Liver (tissue), 9 donors: Measurements from ENCODE around the gene HNRNPM. TPM values are rescaled to one million over a fixed set of nuclear protein-coding genes. Genes with fewer than 3 reads are reported as not detected.

ENCODE experiments used
- DNase-seq: peaks from one replicate; pipeline ENCODE4 v3.0.0-alpha.2; 2017; ENCODE audit warnings: low spot score
- H3K27ac ChIP-seq, 2 donors: one replicate each; pipeline ENCODE4 v1.7.0; 2013; ENCODE audit warnings: inconsistent platforms in 2 of 2, low read length in 2 of 2, control low read depth in 1 of 2, low read depth in 1 of 2, mild to moderate bottlenecking in 1 of 2
- H3K27me3 ChIP-seq, 4 donors: one replicate each; pipeline versions ENCODE4 v1.6.1 to v1.7.0; 2013; ENCODE audit warnings: low read length in 3 of 4, inconsistent platforms in 1 of 4, mild to moderate bottlenecking in 1 of 4, moderate library complexity in 1 of 4; ENCODE audit not compliant: control insufficient read depth in 4 of 4, insufficient read depth in 4 of 4
- H3K36me3 ChIP-seq, 4 donors: one replicate each; pipeline versions ENCODE4 v1.6.1 to v1.7.0; 2013; ENCODE audit warnings: low read length in 3 of 4, mild to moderate bottlenecking in 3 of 4, low read depth in 1 of 4, moderate library complexity in 1 of 4; ENCODE audit not compliant: control insufficient read depth in 4 of 4, insufficient read depth in 3 of 4
- H3K4me1 ChIP-seq, 4 donors: one replicate each; pipeline versions ENCODE4 v1.6.1 to v1.7.0; 2013; ENCODE audit warnings: low read length in 3 of 4, mild to moderate bottlenecking in 3 of 4, moderate library complexity in 1 of 4; ENCODE audit not compliant: control insufficient read depth in 4 of 4, insufficient read depth in 4 of 4
- H3K4me3 ChIP-seq, 3 donors: one replicate each; pipeline versions ENCODE4 v1.6.1 to v1.7.0; 2013; ENCODE audit warnings: low read length in 3 of 3, control low read depth in 1 of 3, low read depth in 1 of 3, mild to moderate bottlenecking in 1 of 3
- H3K9ac ChIP-seq, 2 donors: one replicate each; pipeline ENCODE4 v1.7.0; 2013; ENCODE audit warnings: low read length in 2 of 2, mild to moderate bottlenecking in 2 of 2, moderate library complexity in 2 of 2, control low read depth in 1 of 2, low read depth in 1 of 2
- H3K9me3 ChIP-seq, 4 donors: one replicate each; pipeline versions ENCODE4 v1.6.1 to v1.7.0; 2013; ENCODE audit warnings: low read length in 3 of 4; ENCODE audit not compliant: control insufficient read depth in 4 of 4
- EGR1 ChIP-seq, 2 donors: IDR thresholded peaks; 2 replicates each; pipeline ENCODE4 v1.6.1; 2016 to 2018; ENCODE audit warnings: antibody characterized with exemption in 2 of 2, low read depth in 2 of 2
- FOXA1 ChIP-seq: IDR thresholded peaks from 2 replicates; pipeline ENCODE4 v1.6.1; 2016; ENCODE audit warnings: antibody characterized with exemption
- FOXA2 ChIP-seq: IDR thresholded peaks from 2 replicates; pipeline ENCODE4 v1.6.1; 2016; ENCODE audit warnings: antibody characterized with exemption
- GABPA ChIP-seq, 2 donors: IDR thresholded peaks in 1 of 2; conservative IDR thresholded peaks in 1 of 2; 2 replicates each; pipeline ENCODE4 v1.6.1; 2016; ENCODE audit warnings: antibody characterized with exemption in 2 of 2, mild to moderate bottlenecking in 1 of 2, moderate library complexity in 1 of 2
- HNF4A ChIP-seq, 2 donors: conservative IDR thresholded peaks; 2 replicates each; pipeline ENCODE4 v1.6.1; 2016; ENCODE audit warnings: antibody characterized with exemption in 2 of 2, mild to moderate bottlenecking in 2 of 2
- HNF4G ChIP-seq: IDR thresholded peaks from 2 replicates; pipeline ENCODE4 v1.6.1; 2016; ENCODE audit warnings: antibody characterized with exemption
- JUND ChIP-seq, 2 donors: IDR thresholded peaks; 2 replicates each; pipeline ENCODE4 v1.6.1; 2016; ENCODE audit warnings: antibody characterized with exemption in 2 of 2
- NR2F2 ChIP-seq: IDR thresholded peaks from 2 replicates; pipeline ENCODE4 v1.6.1; 2016; ENCODE audit warnings: antibody characterized with exemption
- RAD21 ChIP-seq, 2 donors: IDR thresholded peaks; 2 replicates each; pipeline ENCODE4 v1.6.1; 2016; ENCODE audit warnings: antibody characterized with exemption in 2 of 2, mild to moderate bottlenecking in 2 of 2
- REST ChIP-seq: IDR thresholded peaks from 2 replicates; pipeline ENCODE4 v1.6.1; 2016; ENCODE audit warnings: antibody characterized with exemption, mild to moderate bottlenecking
- RXRA ChIP-seq, 2 donors: IDR thresholded peaks; 2 replicates each; pipeline ENCODE4 v1.6.1; 2017 to 2018; ENCODE audit warnings: antibody characterized with exemption in 2 of 2, mild to moderate bottlenecking in 1 of 2
- SP1 ChIP-seq: IDR thresholded peaks from 2 replicates; pipeline ENCODE4 v1.6.1; 2018; ENCODE audit warnings: antibody characterized with exemption, mild to moderate bottlenecking
- TAF1 ChIP-seq: conservative IDR thresholded peaks from 2 replicates; pipeline ENCODE4 v1.6.1; 2016; ENCODE audit warnings: antibody characterized with exemption, mild to moderate bottlenecking
- YY1 ChIP-seq: IDR thresholded peaks from 2 replicates; pipeline ENCODE4 v1.6.1; 2016; ENCODE audit warnings: antibody characterized with exemption, mild to moderate bottlenecking
- WGBS: extraction: QIAGEN DNeasy Blood & Tissue Kit; methylation state at CpG from one replicate; pipeline ENCODE4 v1.1.7; 2013; 5-methylcytosine and 5-hydroxymethylcytosine counted together
- polyA plus RNA-seq, 2 donors: library from polyadenylated mRNA; stranded (reverse) in 1 of 2; unstranded in 1 of 2; fragments of 200-250 nt in 1 of 2; fragments of >200 nt in 1 of 2; fragmentation: Nextera tagmentation in 1 of 2; extraction: Ambion mirVana in 1 of 2; gene quantifications; one replicate each; pipeline versions ENCODE4 v1.2.1 to v1.2.3, GENCODE V29; 2013 to 2015
- total RNA-seq, 2 donors: library from RNA; depleted of rRNA; stranded (reverse); fragments of >200 nt; gene quantifications; one replicate each; pipeline ENCODE4 v1.2.3, GENCODE V29; 2014
- TF ChIP-seq, protein P1 (sequence below): IDR thresholded peaks from 2 replicates; pipeline ENCODE4 v1.6.1; 2016; ENCODE audit warnings: antibody characterized with exemption
- TF ChIP-seq, protein P2 (sequence below): IDR thresholded peaks from 2 replicates; pipeline ENCODE4 v1.6.1; 2016; ENCODE audit warnings: antibody characterized with exemption
- donor health status: healthy.
- donor health status: healthy.
- donor health status: healthy.
- donor health status: healthy.
- donor health status: healthy.

HNRNPM gene
- total and polyA plus RNA-seq, 4 donors = 39.4 to 86.9 (median 70.7) TPM

- TF ChIP-seq YY1 = no peak
- no peak for TF ChIP-seq HNF4A (conservative IDR thresholded peaks at IDR 0.05)
- no peak for TF ChIP-seq RXRA (IDR thresholded peaks at IDR 0.05)
- no peak overlapping the region for H3K4me3 ChIP-seq
- H3K9me3 ChIP-seq = no peaks in the 10 kb centered on the region
- WGBS = 74% methylated on average over 1 of the region's 1 CpG
- no peak overlapping the region for H3K27ac ChIP-seq
- no peak overlapping the region for H3K9ac ChIP-seq
- no peak for DNase-seq
- no peaks in the 10 kb centered on the region for H3K27me3 ChIP-seq
- peaks cover 23 to 64% (median 54%) of the 10 kb centered on the region in 4 donors for H3K4me1 ChIP-seq
- peaks cover 2 to 24% (median 12%) of the 10 kb centered on the region in 4 donors for H3K36me3 ChIP-seq
Observed at GRCh38 chr19:8454218-8454617, 9.4 kb downstream of the HNRNPM start.

- Histone ChIP-seq H3K4me1 (peaks cover 27 to 67% (median 58%) of the 10 kb centered on the region in 4 donors), H3K27me3 (no peaks in the 10 kb centered on the region), H3K36me3 (peaks cover 2 to 24% (median 12%) of the 10 kb centered on the region in 4 donors), H3K4me3 (no peak overlapping the region), H3K9ac (no peak overlapping the region), H3K9me3 (no peaks in the 10 kb centered on the region), H3K27ac (no peak overlapping the region)
- WGBS = 88% methylated on average over 5 of the region's 5 CpGs
- TF ChIP-seq REST = no peak
- DNase-seq = no peak
Observed at GRCh38 chr19:8455018-8455417, 10.2 kb downstream of the HNRNPM start.

DNA sequence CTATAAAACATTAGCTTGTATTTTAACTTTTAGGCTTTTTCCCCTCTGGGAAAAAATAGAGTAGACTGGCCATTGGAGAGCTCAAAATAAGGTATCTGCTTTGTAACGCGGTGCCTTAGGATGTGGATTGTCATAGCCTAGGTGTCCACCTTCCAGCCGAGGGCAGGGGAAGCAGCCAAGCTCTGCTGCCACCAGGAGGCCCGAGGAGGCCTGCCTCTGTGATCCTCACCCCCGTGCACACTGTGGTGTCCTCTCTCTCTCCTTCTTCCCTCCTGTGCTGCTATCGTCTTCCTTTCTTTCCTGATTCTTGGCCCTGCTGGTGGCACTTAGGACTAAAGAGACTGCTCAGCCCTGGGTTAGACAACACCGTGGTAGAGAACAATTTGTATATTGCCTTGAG is 11.3 kb downstream of the HNRNPM start:
- Histone ChIP-seq H3K27ac (no peak overlapping the region), H3K36me3 (peaks cover 1 to 27% (median 12%) of the 10 kb centered on the region in 4 donors), H3K27me3 (no peaks in the 10 kb centered on the region), H3K4me3 (no peak overlapping the region), H3K9ac (no peak overlapping the region), H3K4me1 (peaks cover 29 to 67% (median 58%) of the 10 kb centered on the region in 4 donors), H3K9me3 (no peaks in the 10 kb centered on the region)
- DNase-seq = no peak
- TF ChIP-seq TAF1 (no peak), HNF4G (no peak), NR2F2 (no peak), RAD21 (IDR thresholded peaks at IDR 0.05) (peak; percentile 11 to 40)
- TF ChIP-seq, protein P1, sequence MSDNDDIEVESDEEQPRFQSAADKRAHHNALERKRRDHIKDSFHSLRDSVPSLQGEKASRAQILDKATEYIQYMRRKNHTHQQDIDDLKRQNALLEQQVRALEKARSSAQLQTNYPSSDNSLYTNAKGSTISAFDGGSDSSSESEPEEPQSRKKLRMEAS = no peak
- TF ChIP-seq, protein P2, sequence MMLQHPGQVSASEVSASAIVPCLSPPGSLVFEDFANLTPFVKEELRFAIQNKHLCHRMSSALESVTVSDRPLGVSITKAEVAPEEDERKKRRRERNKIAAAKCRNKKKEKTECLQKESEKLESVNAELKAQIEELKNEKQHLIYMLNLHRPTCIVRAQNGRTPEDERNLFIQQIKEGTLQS = no peak
- WGBS = 79% methylated on average over 7 of the region's 7 CpGs

DNA sequence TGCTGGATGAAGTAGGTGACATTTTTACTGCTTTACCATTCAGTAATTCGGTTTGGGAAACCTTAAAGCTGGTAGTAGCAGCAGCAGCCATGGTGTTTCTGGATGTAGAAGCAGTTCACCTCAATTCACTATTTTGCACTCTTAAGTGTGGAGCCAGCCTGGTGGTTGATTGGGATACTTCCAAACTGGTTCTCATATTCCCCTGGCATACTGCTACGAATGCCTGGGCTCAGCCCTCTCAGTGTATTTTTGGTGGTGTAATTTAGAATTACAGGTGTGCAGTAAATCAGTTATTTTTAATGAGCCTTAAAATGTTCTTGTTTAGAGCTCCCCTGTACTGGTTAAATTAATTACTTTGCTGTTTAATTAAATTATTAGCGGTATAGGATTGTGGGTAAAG is 12.4 kb downstream of the HNRNPM start:
- Histone ChIP-seq H3K9me3 (no peaks in the 10 kb centered on the region), H3K27ac (no peak overlapping the region), H3K4me1 (peaks cover 29 to 56% (median 47%) of the 10 kb centered on the region in 4 donors), H3K36me3 (peaks cover 0 to 30% (median 12%) of the 10 kb centered on the region in 4 donors), H3K9ac (no peak overlapping the region), H3K4me3 (no peak overlapping the region), H3K27me3 (no peaks in the 10 kb centered on the region)
- no peak for DNase-seq
- TF ChIP-seq RAD21 (IDR thresholded peaks at IDR 0.05) (no peak), YY1 (no peak), EGR1 (IDR thresholded peaks at IDR 0.05; ENCODE audit: low read depth in 2 of 2) (no peak), FOXA2 (no peak), GABPA (IDR thresholded peaks at IDR 0.05 in 1 of 2, conservative IDR thresholded peaks at IDR 0.05 in 1 of 2) (no peak), JUND (IDR thresholded peaks at IDR 0.05) (no peak), SP1 (no peak), NR2F2 (no peak), FOXA1 (no peak), REST (no peak), RXRA (IDR thresholded peaks at IDR 0.05) (no peak)
- TF ChIP-seq, protein P1 = no peak
- TF ChIP-seq, protein P2 = no peak
- 80% methylated on average over 3 of the region's 3 CpGs for WGBS
